Ovary (tissue), 9 donors: Measurements from ENCODE around the gene LPIN1. TPM values are rescaled to one million over a fixed set of nuclear protein-coding genes. Genes with fewer than 3 reads are reported as not detected.

Experiments
- DNase-seq, 5 donors: peaks; one replicate each; pipeline ENCODE4 v3.0.0-alpha.2; 2019 to 2020
- H3K27ac ChIP-seq, 2 donors: fragments of 200-600 bp; one replicate each; pipeline versions ENCODE4 v1.5.1 to v1.8.0; 2019 to 2022
- H3K27me3 ChIP-seq: fragments of 200-600 bp; one replicate; pipeline ENCODE4 v1.8.0; 2022
- H3K36me3 ChIP-seq: fragments of 200-600 bp; sonication (generic); one replicate; pipeline ENCODE4 v1.5.1; 2019
- H3K4me1 ChIP-seq: one replicate; pipeline ENCODE4 v1.8.1; 2013; ENCODE audit warnings: mild to moderate bottlenecking, moderate library complexity; ENCODE audit not compliant: insufficient read depth
- H3K4me3 ChIP-seq: fragments of 200-600 bp; sonication (generic); one replicate; pipeline ENCODE4 v1.5.1; 2017
- H3K9me3 ChIP-seq, 2 donors: fragments of 200-600 bp in 1 of 2; sonication (generic) in 1 of 2; one replicate each; pipeline versions ENCODE4 v1.5.1 to v1.8.1; 2013 to 2019; ENCODE audit warnings: mild to moderate bottlenecking in 1 of 2, moderate library complexity in 1 of 2
- CTCF ChIP-seq, 3 donors: fragments of 450-650 bp in 2 of 3; fragments of 200-600 bp in 1 of 3; IDR thresholded peaks; one replicate each; pipeline versions ENCODE4 v1.5.1 to v1.8.0; 2016 to 2022; ENCODE audit warnings: antibody characterized with exemption in 3 of 3, mild to moderate bottlenecking in 1 of 3
- EP300 ChIP-seq: sonication (generic); formaldehyde crosslinking; IDR thresholded peaks from one replicate; pipeline ENCODE4 v1.6.1; 2017; ENCODE audit warnings: antibody characterized with exemption
- POLR2A ChIP-seq: fragments of 450-650 bp; IDR thresholded peaks from one replicate; pipeline ENCODE4 v1.6.1; 2017; ENCODE audit warnings: antibody characterized with exemption, mild to moderate bottlenecking, moderate library complexity
- WGBS, 3 donors: extraction: QIAGEN DNeasy Blood & Tissue Kit in 1 of 3; methylation state at CpG; one replicate each; pipeline versions ENCODE4 v1.1.5 to v1.1.7; 2013 to 2017; 5-methylcytosine and 5-hydroxymethylcytosine counted together
- intact Hi-C, 4 donors: fragments of 100-400 bp; cut with DNase I; formaldehyde crosslinking; loops; one replicate each; pipeline versions ENCODE4 v1.11.0 to v1.15.1; 2022 to 2023
- polyA plus RNA-seq, 2 donors: library from polyadenylated mRNA; stranded (reverse); fragments of 200-250 nt in 1 of 2; fragments of 350-450 nt in 1 of 2; fragmentation: Illumina TruSeq in 1 of 2; extraction: RNeasy Lipid Tissue Mini Kit (QIAGEN cat#74804) in 1 of 2; gene quantifications; one replicate each; pipeline ENCODE4 v1.2.3, GENCODE V29; 2013 to 2014
- total RNA-seq, 7 donors: library from RNA; depleted of rRNA in 2 of 7; stranded (reverse); fragments of >200 nt in 2 of 7; fragmentation: NEBNext Ultra II Directional in 3 of 7; extraction: Animal tissue kit (Norgen Biotek cat#: 25700) in 3 of 7; gene quantifications; one replicate each; pipeline versions ENCODE4 v1.1.0 to v1.2.4, GENCODE V29; 2016 to 2023
- donor health status: DM: no; HTN: no; CAD: no; lungs with moderate emphysema.
- donor health status: DM: no; HTN: no; CAD: no.
- donor health status: Bipolar disorder and iron deficiency.
- donor health status: DM: yes; HTN: yes; CAD: no.
- donor health status: DM: no; HTN: no; CAD: no.
- donor health status: DM: yes; HTN: yes; CAD: no.

Gene LPIN1
- total and polyA plus RNA-seq, 9 donors = 19.9 to 144 (median 50.8) TPM

GRCh38 chr2:11802782-11803191 lies 56.4 kb downstream of the LPIN1 start:
- no peak overlapping the region for H3K4me3 ChIP-seq
- H3K36me3 ChIP-seq = no peaks in the 10 kb centered on the region
- intact Hi-C loops = no loop called here
- no peaks in the 10 kb centered on the region for H3K27me3 ChIP-seq
- H3K9me3 ChIP-seq = no peaks in the 10 kb centered on the region
- H3K27ac ChIP-seq = no peak overlapping the region
- TF ChIP-seq EP300 = no peak
- TF ChIP-seq POLR2A = no peak
- no peak for TF ChIP-seq CTCF (IDR thresholded peaks at IDR 0.05)
- WGBS, 3 donors = 89 to 92% (median 90%) methylated on average over 11 of the region's 11 CpGs
- H3K4me1 ChIP-seq = no peaks in the 10 kb centered on the region
- DNase-seq = no peak

- 94 to 95% (median 95%) methylated on average over 6 of the region's 6 CpGs for WGBS, 3 donors
- Histone ChIP-seq H3K4me3 (no peak overlapping the region), H3K9me3 (no peaks in the 10 kb centered on the region), H3K27ac (no peak overlapping the region), H3K36me3 (no peaks in the 10 kb centered on the region), H3K27me3 (no peaks in the 10 kb centered on the region), H3K4me1 (no peaks in the 10 kb centered on the region)
- intact Hi-C loops = no loop called here
- TF ChIP-seq CTCF (IDR thresholded peaks at IDR 0.05) (no peak), POLR2A (no peak), EP300 (no peak)
- DNase-seq = no peak
Measured at GRCh38 chr2:11805024-11805423, 58.6 kb downstream of the LPIN1 start.

GRCh38 chr2:11805920-11806319 lies 59.5 kb downstream of the LPIN1 start:
- no peaks in the 10 kb centered on the region for H3K27me3 ChIP-seq
- no peak for DNase-seq
- no peaks in the 10 kb centered on the region for H3K36me3 ChIP-seq
- intact Hi-C loops = no loop called here
- TF ChIP-seq CTCF (IDR thresholded peaks at IDR 0.05) = no peak
- TF ChIP-seq EP300 = no peak
- no peak for TF ChIP-seq POLR2A
- H3K27ac ChIP-seq = no peak overlapping the region
- WGBS, 3 donors = 87 to 90% (median 87%) methylated on average over 6 of the region's 6 CpGs
- no peak overlapping the region for H3K4me3 ChIP-seq
- no peaks in the 10 kb centered on the region for H3K4me1 ChIP-seq
- H3K9me3 ChIP-seq = no peaks in the 10 kb centered on the region

GRCh38 chr2:11807156-11808015 lies 61.0 kb downstream of the LPIN1 start:
- H3K4me3 ChIP-seq = no peak overlapping the region
- no peaks in the 10 kb centered on the region for H3K36me3 ChIP-seq
- intact Hi-C loops = no loop called here
- TF ChIP-seq EP300 (no peak), CTCF (IDR thresholded peaks at IDR 0.05) (no peak), POLR2A (no peak)
- H3K4me1 ChIP-seq = no peaks in the 10 kb centered on the region
- H3K27ac ChIP-seq = no peak overlapping the region
- no peaks in the 10 kb centered on the region for H3K9me3 ChIP-seq
- WGBS, 3 donors = 80 to 84% (median 81%) methylated on average over 11 of the region's 11 CpGs
- no peak for DNase-seq
- H3K27me3 ChIP-seq = no peaks in the 10 kb centered on the region
